Nephron progenitor cell (in vitro differentiated cells): ENCODE results near the gene CFDP1.

ENCODE experiments used
- DNase-seq: peaks from one replicate; pipeline ENCODE4 v3.0.0; 2021
- H3K27ac Mint-ChIP-seq: 2 replicates; pipeline ENCODE4 v1.8.0; 2021; ENCODE audit warnings: mild to moderate bottlenecking, moderate library complexity, mixed read lengths
- H3K27me3 Mint-ChIP-seq: 2 replicates; pipeline ENCODE4 v1.8.0; 2021; ENCODE audit warnings: mild to moderate bottlenecking, low read depth, mixed read lengths; ENCODE audit not compliant: poor library complexity
- H3K36me3 Mint-ChIP-seq: 2 replicates; pipeline ENCODE4 v1.8.0; 2021; ENCODE audit warnings: low read depth, mixed read lengths
- H3K4me1 Mint-ChIP-seq: 2 replicates; pipeline ENCODE4 v1.8.0; 2021; ENCODE audit warnings: mixed read lengths
- H3K4me3 Mint-ChIP-seq: 2 replicates; pipeline ENCODE4 v1.8.0; 2021; ENCODE audit warnings: mild to moderate bottlenecking, moderate library complexity, mixed read lengths
- H3K9me3 Mint-ChIP-seq: 2 replicates; pipeline ENCODE4 v1.8.0; 2021; ENCODE audit warnings: mild to moderate bottlenecking, moderate library complexity, mixed read lengths
- CTCF ChIP-seq: fragments of 200-600 bp; sonication (generic); IDR thresholded peaks from 2 replicates; pipeline ENCODE4 v1.5.0; 2021; ENCODE audit warnings: antibody characterized with exemption

CFDP1 gene

GRCh38 chr16:75263963-75264445 lies 169.3 kb downstream of the CFDP1 start:
- H3K36me3 Mint-ChIP-seq = no peaks in the 10 kb centered on the region
- peaks cover 53% of the 10 kb centered on the region for H3K4me1 Mint-ChIP-seq
- H3K9me3 Mint-ChIP-seq = no peaks in the 10 kb centered on the region
- peak overlapping the region; percentile 88 for H3K4me3 Mint-ChIP-seq
- no peak overlapping the region for H3K27ac Mint-ChIP-seq
- no peak for DNase-seq
- H3K27me3 Mint-ChIP-seq = no peaks in the 10 kb centered on the region
- TF ChIP-seq CTCF = no peak

GRCh38 chr16:75263291-75263962 lies 169.9 kb downstream of the CFDP1 start:
- H3K9me3 Mint-ChIP-seq = no peaks in the 10 kb centered on the region
- peak overlapping the region; percentile 88 for H3K4me3 Mint-ChIP-seq
- H3K27me3 Mint-ChIP-seq = no peaks in the 10 kb centered on the region
- DNase-seq = no peak
- TF ChIP-seq CTCF = no peak
- H3K4me1 Mint-ChIP-seq = peaks cover 59% of the 10 kb centered on the region
- no peaks in the 10 kb centered on the region for H3K36me3 Mint-ChIP-seq
- peak overlapping the region; percentile 79 for H3K27ac Mint-ChIP-seq

GRCh38 chr16:75262800-75263127 lies 170.5 kb downstream of the CFDP1 start:
- no peaks in the 10 kb centered on the region for H3K27me3 Mint-ChIP-seq
- peaks cover 65% of the 10 kb centered on the region for H3K4me1 Mint-ChIP-seq
- H3K27ac Mint-ChIP-seq = peak overlapping the region; percentile 79
- TF ChIP-seq CTCF = no peak
- H3K9me3 Mint-ChIP-seq = no peaks in the 10 kb centered on the region
- DNase-seq = no peak
- H3K4me3 Mint-ChIP-seq = peak overlapping the region; percentile 69
- no peaks in the 10 kb centered on the region for H3K36me3 Mint-ChIP-seq

GRCh38 chr16:75262104-75262799 lies 171.1 kb downstream of the CFDP1 start:
- H3K36me3 Mint-ChIP-seq = no peaks in the 10 kb centered on the region
- peaks cover 70% of the 10 kb centered on the region for H3K4me1 Mint-ChIP-seq
- peak overlapping the region; percentile 88 for H3K27ac Mint-ChIP-seq
- no peaks in the 10 kb centered on the region for H3K27me3 Mint-ChIP-seq
- peak overlapping the region; percentile 20 for H3K4me3 Mint-ChIP-seq
- no peaks in the 10 kb centered on the region for H3K9me3 Mint-ChIP-seq
- no peak for DNase-seq
- TF ChIP-seq CTCF = no peak

- H3K9me3 Mint-ChIP-seq = no peaks in the 10 kb centered on the region
These were observed 171.7 kb downstream of the CFDP1 start for GRCh38 chr16:75261590-75262078.

More at GRCh38 chr16:75261590-75262078, 171.7 kb downstream of the CFDP1 start:
- H3K36me3 Mint-ChIP-seq = no peaks in the 10 kb centered on the region
- no peak for DNase-seq
- peak overlapping the region; percentile 88 for H3K27ac Mint-ChIP-seq
- peaks cover 75% of the 10 kb centered on the region for H3K4me1 Mint-ChIP-seq
- H3K27me3 Mint-ChIP-seq = no peaks in the 10 kb centered on the region
- no peak overlapping the region for H3K4me3 Mint-ChIP-seq
- no peak for TF ChIP-seq CTCF
